NCI-H1092 treated with DMSO at 0.1 percent for 48 hours (cell line): Measurements from ENCODE around the gene PRCD.
"Not testable (repeated sequence)": the region's sequence is repeated elsewhere in the genome, so short reads cannot be mapped to it uniquely, and the experiment has no call there.

Source experiments
- DNase-seq: peaks from one replicate; lab custom pipeline; 2025; lab: John Stamatoyannopoulos, UW

The PRCD gene

DNA sequence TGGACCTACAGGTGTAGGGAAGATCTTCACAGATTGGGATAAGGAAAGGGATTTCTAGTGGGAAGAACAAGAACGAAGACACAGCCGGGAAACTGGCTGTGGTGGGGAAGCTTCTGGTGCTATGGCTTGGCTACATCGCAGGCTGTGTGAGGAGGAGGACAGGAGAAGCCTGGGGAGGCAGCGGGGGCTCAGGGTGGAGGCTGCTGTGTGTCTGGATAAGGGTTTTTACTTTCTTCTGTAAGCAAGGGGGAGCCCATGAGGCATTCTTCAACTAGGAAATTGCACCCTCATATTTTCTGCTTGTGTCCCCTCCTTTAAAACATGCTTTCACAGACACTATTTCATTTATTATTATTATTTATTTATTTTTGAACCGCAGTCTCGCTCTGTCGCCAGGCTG is 35.7 kb upstream of the PRCD start:
- no peak for DNase-seq

DNA sequence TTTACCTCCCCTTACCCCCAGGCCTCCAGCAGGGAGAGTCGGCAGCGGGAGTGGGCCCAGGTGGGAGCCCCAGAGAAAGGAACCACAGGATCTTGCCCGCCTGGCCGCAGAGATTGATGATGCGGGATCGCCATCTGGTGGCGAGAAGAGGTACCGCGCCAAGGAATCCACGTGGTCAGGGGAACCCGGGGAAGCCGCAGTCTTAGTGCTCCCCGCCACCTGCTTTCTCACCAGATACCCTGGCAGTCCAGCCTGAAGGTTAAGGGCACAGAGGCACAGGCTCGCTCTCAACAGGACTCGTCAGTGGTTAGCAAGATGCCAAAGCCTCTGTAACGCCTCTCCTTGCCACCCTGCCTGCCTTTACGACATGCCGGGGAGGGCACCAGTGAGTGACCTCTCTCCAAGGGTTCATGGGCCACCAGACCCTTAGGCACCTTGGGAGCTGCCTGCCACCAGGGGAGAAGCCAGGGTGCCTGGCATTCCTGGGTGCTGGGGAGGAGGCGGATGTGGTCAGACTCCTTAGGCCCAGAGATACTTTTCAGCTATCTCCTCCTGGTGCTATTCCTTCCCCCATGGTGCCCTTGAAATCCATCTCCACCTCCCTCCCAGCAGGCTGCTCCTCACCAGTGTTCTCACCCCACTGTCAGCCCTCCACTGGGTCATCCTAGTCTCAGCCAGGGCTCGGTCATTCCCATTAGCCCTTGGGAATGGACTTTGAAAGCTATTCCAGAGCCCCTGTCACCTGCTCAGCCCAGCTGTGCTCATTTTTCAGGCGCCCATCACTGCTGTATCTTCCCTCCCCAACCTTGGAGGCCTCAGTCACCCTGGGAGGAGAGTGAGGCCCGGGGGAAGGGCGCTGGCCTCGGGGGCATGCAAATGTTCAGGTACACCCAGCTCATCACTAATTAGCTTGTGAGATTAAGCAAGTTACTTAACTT is 33.2 kb upstream of the PRCD start:
- DNase-seq, result peak; percentile 62

DNA sequence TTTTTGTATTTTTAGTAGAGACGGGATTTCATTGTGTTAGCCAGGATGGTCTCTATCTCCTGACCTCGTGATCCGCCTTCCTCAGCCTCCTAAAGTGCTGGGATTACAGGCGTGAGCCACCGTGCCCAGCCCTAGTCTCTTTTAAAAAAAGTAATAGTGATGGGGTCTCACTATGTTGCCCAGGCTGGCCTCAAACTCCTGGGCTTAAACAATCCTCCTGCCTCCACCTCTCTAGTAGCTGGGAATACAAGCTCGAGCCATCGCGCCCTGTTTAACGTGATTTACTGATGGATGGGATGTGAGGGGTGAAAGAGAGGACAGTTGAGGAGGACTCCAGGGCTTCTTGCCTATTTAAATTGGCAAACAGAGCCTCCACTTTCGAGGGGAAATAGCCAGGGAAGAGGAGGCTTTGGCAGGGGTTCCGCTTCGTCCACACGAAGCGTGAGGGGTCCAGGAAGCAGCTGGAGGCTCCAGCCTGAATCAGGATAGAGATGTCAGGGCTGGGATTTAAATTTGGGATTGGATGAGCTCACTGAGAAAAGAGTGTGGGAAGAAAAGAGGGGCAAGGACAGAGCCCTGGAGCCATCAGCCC is 31.3 kb upstream of the PRCD start:
- DNase-seq, result not testable (repeated sequence)

DNA sequence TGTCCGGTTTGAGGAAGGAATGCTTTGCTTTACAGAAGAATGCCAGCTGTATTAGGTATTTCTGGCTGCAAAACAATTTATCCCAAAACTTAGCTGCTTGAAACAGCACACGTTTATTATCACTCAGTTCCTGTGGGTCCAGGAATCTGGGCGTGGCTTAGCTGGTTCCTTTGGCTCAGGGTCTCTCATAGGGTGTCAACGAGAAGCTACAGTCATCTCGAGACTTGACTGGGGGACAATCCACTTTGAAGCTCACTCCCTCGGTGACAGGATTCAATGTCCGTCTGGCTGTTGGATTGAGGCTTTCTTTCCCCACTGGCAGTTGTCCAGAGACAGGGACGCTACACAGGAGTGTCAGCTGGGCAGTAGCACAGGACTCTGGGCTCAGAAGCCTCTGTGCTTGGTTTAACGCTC is 29.0 kb upstream of the PRCD start:
- DNase-seq, result no peak

DNA sequence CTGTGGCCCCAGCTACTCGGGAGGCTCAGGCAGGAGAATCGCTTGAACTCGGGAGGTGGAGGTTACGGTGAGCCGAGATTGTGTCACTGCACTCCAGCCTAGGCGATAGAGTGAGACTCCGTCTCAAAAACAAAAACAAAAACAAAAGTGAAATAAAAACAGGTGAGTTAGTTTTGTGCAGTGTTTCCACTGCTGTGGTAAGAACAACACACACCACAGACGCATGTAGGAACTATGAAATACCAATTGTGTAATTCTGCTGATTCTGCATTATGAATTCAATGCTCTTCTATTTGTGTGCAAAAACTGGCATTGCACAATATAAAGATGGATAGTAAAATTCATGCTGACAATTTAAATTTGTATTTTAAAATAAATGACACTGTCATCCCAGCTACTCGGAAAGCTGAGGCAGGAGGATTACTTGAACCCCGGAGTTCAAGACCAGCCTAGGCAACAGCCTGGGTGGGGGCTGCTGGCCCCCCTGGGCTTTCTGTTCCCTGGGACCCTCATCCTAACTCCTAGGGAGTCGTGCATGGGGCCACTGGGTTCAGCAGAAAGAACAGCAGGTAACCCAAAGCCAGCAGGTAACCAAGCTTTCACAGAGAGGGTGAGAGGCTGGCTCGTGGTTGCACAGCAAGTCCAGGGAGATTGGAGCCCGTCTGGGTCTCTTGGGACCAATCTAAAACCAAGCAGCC is 28.0 kb upstream of the PRCD start:
- DNase-seq, result no peak

DNA sequence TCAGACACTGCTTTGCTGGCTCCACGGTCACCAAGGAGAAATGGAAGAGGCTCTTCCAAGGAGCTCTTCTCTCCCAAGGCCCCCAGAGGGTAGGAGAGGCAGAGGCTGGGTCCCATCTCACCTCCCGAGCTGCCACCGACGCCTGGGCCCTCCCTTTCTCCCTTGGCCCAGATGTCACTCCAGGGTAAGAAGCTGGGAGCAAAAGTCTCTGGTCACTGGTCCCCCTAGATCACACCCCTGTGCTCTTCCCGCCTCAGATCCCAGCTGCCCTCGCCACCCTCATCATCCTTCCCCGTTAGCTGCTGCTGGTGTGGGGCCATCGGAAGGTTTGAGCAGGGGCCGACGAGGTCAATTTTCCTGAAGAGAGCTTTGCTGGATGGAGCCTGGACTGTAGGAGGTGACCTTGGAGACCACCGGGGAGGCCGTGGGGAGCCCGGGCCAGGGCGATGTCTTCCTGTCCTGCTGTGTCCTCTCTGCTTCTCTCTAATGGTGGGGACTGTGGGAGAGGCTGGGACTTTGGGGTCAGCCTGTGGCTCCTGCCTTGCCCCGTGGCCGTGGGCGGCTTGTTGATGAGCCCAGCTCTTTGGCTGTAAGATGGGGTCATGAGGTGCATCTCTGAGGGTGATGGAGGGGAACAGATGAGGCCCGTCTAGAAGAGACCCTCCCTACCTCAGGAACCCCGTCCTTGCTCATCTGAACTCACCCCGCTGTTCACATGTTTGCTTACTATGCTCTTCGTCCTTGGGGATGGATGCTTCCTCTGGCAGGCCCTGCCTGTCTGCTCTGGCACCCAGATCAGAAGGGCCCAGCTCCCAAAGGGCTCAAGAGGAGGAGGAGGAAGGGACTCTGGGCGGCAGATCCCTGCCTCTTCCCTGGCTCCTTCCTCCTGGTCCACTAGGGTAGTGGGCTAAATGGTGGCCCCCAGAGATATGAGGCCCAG is 27.2 kb upstream of the PRCD start:
- no peak for DNase-seq

DNA sequence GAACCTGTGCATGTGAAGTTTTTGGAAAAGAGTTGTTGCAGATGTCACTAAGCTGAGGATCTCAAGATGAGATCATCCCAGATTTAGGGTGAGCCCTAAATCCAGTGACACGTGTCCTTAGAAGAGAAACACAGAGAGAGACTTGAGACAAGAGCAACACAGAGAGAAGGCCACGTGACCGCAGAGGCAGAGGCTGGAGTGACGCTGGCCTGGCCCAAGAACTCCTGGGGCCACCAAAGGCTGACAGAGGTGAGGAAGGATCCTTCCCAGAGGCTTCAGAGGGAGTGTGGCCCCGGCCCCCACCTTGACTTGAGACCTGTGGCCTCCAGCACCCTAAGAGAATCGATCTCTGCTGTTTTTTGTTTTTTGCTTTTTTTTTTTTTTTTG is 26.5 kb upstream of the PRCD start:
- no peak for DNase-seq

DNA sequence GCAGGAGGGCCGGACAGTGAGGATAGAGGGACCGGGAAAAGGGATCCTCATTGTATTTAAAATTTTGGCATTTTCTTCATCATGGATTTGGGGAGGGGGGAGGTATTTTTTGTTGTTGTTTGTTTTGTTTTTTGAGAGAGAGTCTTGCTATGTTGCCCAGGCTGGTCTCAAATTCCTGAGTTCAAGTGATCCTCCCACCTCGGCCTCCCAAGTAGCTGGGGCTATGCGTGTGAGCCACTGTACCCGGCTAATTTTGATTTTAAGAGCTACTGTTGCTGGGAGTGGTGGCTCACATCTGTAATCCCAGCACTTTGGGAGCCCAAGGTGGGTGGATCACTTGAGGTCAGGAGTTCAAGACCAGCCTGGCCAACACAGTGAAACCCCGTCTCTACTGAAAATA is 25.5 kb upstream of the PRCD start:
- DNase-seq, result not testable (repeated sequence)

DNA sequence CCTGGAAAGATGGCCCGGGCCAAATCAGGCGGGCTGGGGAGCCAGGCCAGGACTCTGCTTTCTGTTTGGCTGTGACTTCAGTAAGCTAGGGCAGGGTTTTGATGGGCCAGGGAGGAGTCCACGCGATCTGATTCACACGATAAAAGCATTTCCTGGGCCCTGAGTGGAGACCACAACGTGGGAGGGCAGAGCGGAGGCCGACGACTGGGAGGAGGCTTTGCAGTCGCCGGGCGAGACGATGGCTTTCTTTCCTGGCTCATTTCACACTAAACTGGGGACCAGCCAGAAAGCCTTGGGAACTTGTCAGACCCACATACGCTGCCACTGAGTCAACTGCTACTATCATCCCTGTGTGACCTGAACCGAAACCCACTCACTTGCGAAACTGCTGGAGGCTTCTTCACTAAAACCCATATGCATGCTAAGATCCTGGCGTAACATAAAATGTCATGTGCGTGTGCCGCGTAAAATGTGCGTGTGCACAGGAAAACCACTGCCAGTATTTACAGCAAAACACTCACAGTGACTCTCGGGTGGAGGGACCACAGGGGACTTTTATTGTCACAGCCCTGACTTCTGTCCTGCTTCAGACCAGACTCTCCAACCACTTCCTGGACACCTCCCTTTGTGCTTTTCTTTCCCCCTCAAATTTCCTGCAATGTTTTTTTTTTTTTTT is 24.4 kb upstream of the PRCD start:
- no peak for DNase-seq

DNA sequence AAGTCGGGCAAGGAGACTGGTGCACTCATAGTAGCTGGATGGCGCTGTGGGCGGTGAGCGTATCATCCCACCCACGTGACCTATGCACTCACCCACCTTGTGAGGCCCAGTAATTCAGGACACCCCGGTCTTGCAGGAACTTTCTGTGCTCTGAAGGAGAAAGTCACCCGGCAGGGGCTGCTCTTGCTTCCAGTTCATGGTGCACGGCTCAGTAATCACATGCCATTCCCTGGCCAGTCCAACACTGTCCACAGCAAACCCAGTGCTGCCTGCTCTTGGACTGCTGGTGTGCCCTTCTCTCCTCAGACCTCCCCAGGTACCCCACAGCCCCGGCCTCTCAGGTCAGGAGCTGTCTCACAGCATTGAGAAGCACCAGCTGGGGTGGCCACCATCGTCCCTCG is 22.2 kb upstream of the PRCD start:
- DNase-seq, result no peak

DNA sequence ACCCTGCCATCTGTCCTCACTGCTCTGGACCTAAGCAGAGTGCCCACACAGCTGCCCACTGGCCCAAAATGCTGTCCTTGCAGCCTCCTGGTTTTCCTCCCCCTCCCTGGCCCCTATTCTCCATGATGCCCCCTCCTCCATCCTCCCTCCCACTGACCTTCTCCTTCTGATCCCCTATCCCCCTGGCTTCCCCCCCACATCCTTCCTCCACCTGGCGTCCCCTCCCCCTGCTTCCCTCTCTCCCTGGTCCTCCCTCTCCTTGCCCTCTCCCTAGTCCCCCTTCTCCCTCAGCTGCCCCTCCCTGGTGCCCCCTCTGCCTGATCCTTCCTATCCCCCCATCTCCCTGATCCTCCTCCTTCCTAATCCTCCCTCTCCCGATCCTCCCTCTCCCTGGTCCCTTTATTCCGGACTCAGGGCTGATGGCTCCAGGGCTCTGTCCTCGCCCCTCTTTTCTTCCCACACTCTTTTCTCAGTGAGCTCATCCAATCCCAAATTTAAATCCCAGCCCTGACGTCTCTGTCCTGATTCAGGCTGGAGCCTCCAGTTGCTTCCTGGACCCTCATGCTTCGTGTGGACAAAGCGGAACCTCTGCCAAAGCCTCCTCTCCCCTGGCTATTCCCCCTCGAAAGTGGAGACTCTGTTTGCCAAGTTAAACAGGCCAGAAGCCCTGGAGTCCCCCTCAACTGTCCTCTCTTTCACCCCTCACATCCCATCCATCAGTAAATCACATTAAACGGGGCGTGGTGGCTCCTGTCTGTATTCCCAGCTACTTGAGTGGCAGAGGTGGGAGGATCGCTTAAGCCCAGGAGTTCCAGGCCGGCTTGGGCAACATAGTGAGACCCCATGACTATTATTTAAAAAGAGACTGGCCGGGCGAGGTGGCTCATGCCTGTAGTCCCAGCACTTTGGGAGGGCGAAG is 20.5 kb upstream of the PRCD start:
- DNase-seq, result peak; percentile 68

DNA sequence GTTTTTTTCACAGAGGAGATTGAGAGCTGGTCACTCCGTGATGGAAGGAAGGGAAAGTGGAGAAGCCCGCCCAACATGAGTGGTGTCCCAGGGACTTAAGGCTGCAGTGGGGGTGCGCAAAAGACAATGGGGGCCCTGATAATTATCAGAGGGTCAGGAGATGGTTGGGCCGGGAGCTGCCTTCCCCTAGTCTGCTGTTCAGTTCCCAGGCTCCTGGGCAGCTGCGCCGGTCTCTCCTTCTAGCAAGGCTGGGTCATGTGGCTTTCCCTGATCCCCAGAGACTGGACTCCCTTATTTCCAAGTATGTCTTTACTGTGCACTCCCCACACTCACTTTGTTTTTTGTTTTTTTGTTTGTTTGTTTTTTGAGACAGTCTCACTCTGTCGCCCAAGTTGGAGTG is 18.6 kb upstream of the PRCD start:
- DNase-seq, result no peak

DNA sequence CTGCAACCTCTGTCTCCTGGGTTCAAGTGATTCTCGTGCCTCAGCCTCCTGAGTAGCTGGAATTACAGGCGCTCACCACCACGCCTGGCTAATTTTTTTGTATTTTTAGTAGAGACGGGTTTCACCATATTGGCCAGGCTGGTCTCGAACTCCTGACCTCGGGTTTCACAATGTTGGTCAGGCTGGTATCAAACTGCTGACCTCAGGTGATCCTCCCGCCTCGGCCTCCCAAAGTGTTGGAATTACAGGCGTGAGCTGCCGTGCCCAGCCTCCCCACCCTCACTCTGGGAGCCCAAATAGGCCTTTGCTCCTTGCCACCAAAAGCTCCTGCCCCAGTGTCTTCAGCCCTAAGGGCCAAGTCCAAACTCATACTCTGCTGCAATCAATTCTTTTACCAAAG is 18.2 kb upstream of the PRCD start:
- DNase-seq, result not testable (repeated sequence)

DNA sequence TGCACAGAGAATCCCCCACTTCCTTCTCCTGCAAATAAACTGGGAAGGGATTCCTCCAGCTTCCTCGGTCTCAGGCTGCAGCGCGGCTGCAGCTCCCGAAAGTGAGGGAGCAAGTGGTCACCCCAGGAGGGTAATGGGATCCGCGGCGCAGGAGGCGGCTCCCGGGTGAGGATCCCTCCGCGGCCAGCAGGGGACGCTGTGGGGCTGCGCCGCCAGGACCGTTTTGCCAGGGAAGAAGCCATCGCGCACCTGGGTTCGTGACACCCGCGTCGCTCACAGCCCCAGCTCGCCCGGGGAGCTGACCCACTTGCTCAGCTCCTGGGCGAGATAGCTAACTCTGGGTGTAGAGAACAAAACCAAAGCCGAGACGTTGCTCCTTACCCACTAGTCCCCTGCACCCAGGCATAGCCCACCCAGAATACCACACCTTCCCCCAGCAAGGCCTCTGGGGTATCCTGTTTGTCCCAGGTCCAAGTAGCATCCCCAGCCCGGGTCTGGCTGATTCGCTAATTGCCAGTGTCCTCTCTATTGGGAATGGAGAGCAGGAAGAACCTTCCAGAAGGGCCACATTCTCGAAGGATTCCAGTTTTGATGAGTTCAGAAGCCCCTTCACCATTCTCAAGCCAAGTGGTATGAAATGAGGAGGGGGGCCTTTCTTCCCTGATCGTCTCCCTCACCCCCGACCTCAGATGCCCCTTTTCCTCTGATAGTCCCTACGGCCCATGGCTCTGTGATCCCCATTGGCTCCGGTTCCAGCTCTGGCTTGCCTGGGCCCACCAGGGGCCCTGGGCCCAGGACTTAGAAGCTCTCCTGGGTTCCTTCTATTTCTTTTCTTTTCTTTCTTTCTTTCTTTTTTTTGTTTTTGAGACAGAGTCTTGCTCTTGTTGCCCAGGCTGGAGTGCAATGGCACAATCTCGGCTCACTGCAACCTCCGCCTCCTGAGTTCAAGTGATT is 16.5 kb upstream of the PRCD start:
- DNase-seq, result peak; percentile 42

DNA sequence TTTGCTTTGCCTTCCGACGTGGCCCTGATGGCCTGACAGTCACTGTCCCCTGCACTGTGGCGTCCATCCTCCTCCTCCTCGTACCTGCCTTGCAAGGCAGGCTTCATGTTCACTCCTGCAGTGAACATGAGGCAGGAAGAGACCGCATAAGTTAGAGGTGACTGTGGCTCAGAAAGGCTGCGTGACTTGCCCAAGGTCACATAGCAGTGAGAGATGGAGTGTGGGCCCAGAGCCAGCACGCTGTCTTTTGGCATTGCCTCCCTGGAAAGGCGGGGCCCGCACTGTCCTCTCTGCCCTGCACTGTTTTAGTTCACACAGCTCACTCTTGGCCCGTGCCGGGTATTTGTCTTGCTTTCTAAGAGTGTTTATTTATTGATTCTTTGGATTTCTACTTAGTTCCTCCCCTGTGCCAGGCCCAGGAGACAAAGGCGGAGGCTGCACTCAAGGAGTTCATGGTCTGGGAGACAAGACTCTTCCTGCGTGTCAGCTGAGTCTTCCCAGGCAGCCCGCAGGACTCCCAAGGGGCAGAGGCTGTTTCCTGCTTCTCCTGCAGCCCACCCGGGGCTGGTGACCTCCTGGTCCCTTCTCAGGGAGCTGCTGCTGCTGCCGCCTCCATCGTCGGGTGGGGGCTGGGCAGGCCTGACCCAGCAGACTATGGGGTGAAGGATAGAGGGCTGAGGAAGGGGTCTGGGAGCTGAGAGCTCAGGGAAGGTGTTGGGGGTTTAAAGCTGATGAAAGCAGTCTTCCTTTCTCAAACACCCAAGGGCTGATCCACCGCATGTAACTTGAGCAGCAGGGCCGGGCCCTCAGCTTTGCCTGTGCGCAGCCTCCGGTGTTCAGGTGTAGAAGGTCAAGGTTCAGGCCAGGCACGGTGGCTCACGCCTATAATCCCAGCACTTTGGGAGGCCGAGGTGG is 15.0 kb upstream of the PRCD start:
- no peak for DNase-seq

DNA sequence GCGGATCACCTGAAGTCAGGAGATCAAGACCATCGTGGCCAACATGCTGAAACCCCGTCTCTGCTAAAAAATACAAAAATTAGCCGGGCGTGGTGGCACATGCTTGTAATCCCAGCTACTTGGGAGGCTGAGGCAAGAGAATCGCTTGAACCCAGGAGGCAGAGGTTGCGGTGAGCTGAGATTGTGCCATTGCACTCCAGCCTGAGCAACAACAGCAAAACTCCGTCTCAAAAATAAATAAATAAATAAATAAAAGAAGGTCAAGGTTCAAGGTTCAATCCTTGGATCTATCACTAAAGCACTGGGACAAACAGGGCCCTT is 14.4 kb upstream of the PRCD start:
- not testable (repeated sequence) for DNase-seq

DNA sequence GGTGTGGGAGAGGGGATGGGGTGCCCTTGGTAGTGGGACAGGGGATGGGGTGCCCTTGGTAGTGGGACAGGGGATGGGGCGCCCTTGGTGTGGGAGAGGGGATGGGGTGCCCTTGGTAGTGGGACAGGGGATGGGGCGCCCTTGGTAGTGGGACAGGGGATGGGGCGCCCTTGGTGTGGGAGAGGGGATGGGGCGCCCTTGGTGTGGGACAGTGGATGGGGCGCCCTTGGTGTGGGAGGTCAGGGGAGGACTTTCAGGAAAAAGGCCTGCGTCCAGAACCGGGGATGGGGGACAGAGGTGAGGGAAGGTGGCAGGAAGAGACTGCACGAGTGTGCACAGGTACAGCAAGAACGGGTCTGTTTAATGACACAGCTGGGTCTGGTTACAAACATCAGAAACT is 12.8 kb upstream of the PRCD start:
- DNase-seq, result not testable (repeated sequence)
